ENCODE results near the gene CNOT10. TPM values are rescaled to one million over a fixed set of nuclear protein-coding genes. Genes with fewer than 3 reads are reported as not detected.
"Not testable (repeated sequence)": the region's sequence is repeated elsewhere in the genome, so short reads cannot be mapped to it uniquely, and the experiment has no call there.

Gene CNOT10
- total RNA-seq, 1 experiment from 2014 or later: 46.2 TPM

GRCh38 chr3:32734756-32735155, 49.8 kb downstream of the CNOT10 start:
- Histone ChIP-seq H3K27ac (ENCODE audit: low read length) (no peak overlapping the region), H3K9ac (ENCODE audit: low read length) (no peak overlapping the region), H3K4me1 (ENCODE audit: insufficient read depth, low read length) (no peaks in the 10 kb centered on the region), H3K79me2 (ENCODE audit: low read length) (no peaks in the 10 kb centered on the region), H4K20me1 (ENCODE audit: low read length) (no peaks in the 10 kb centered on the region), H3K9me2 (replicated peaks; ENCODE audit: low read length) (no peaks in the 10 kb centered on the region), H3K27me3 (ENCODE audit: low read length) (no peaks in the 10 kb centered on the region), H2AFZ (ENCODE audit: low read length) (no peak overlapping the region), H3K9me3 (ENCODE audit: low read length) (no peaks in the 10 kb centered on the region), H3K36me3 (ENCODE audit: low read depth, low read length) (peaks cover 22% of the 10 kb centered on the region; the same call in 1 of the 2 replicates), H3K4me3 (ENCODE audit: low read length) (no peak overlapping the region), H3F3A (ENCODE audit: low read length, unreplicated experiment) (no peaks in the 10 kb centered on the region), H3K4me2 (ENCODE audit: low read length) (no peak overlapping the region)
- POLR2A ChIA-PET (ENCODE audit: unreplicated experiment): no interaction called here
- ATAC-seq (no peak), DNase-seq (no peak)
- TF ChIP-seq EZH2phosphoT487 (IDR thresholded peaks at IDR 0.05; ENCODE audit: borderline replicate concordance, low read length) (no peak), CTCF (conservative IDR thresholded peaks at IDR 0.05; ENCODE audit: low read depth, low read length) (no peak), EZH2 (IDR thresholded peaks at IDR 0.05; ENCODE audit: low read length, unreplicated experiment) (no peak)
- CTCF ChIA-PET: no interaction called here
- BruUV-seq (replicated peaks): no TSS peak
- intact Hi-C loops (cut with micrococcal nuclease): loop anchor here (5.0 kb wide), 1 partner anchor 338 kb away; no protein-coding TSS in a partner anchor

DNA sequence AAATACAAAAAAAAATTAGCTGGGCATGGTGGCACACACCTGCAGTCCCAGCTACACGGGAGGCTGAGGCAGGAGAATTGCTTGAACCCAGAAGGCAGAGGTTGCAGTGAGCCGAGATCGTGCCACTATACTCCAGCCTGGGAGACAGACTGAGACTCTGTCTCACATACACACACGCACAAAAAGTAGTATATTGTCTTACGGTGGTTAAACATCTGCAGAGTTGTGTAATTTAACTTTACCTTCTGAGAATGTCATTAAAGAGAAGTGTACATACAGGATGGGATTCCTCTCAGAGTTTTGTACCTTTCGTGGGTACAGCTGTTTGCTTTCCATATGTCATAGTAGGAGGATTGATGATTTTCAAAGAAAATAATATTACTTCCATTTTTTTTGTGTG, 58.5 kb downstream of the CNOT10 start:
- H3F3A ChIP-seq (ENCODE audit: low read length, unreplicated experiment); H2AFZ ChIP-seq (ENCODE audit: low read length); H3K4me2 ChIP-seq (ENCODE audit: low read length); intact Hi-C loops (cut with micrococcal nuclease); H3K27ac ChIP-seq (ENCODE audit: low read length); H3K9me3 ChIP-seq (ENCODE audit: low read length); POLR2A ChIA-PET (ENCODE audit: unreplicated experiment); DNase-seq; H3K27me3 ChIP-seq (ENCODE audit: low read length); BruUV-seq (replicated peaks); ATAC-seq; H3K9ac ChIP-seq (ENCODE audit: low read length); H4K20me1 ChIP-seq (ENCODE audit: low read length); H3K4me3 ChIP-seq (ENCODE audit: low read length); H3K79me2 ChIP-seq (ENCODE audit: low read length); H3K4me1 ChIP-seq (ENCODE audit: insufficient read depth, low read length); CTCF ChIA-PET; H3K9me2 ChIP-seq (replicated peaks; ENCODE audit: low read length): not testable (repeated sequence)
- peaks cover 19% of the 10 kb centered on the region for H3K36me3 ChIP-seq (ENCODE audit: low read depth, low read length)

- Histone ChIP-seq H4K20me1 (ENCODE audit: low read length) (no peaks in the 10 kb centered on the region), H3K9me3 (ENCODE audit: low read length) (no peaks in the 10 kb centered on the region), H3K4me2 (ENCODE audit: low read length) (no peak overlapping the region), H3K4me3 (ENCODE audit: low read length) (no peak overlapping the region), H3K9me2 (replicated peaks; ENCODE audit: low read length) (no peaks in the 10 kb centered on the region), H3F3A (ENCODE audit: low read length, unreplicated experiment) (no peaks in the 10 kb centered on the region), H3K27ac (ENCODE audit: low read length) (no peak overlapping the region), H3K36me3 (ENCODE audit: low read depth, low read length) (peaks cover 19% of the 10 kb centered on the region), H3K4me1 (ENCODE audit: insufficient read depth, low read length) (no peaks in the 10 kb centered on the region), H3K9ac (ENCODE audit: low read length) (no peak overlapping the region), H3K79me2 (ENCODE audit: low read length) (no peaks in the 10 kb centered on the region), H2AFZ (ENCODE audit: low read length) (no peak overlapping the region), H3K27me3 (ENCODE audit: low read length) (no peaks in the 10 kb centered on the region)
- intact Hi-C loops (cut with micrococcal nuclease): no loop called here
- ChIA-PET CTCF (no interaction called here), POLR2A (ENCODE audit: unreplicated experiment) (no interaction called here)
- ATAC-seq (no peak), DNase-seq (no peak)
- TF ChIP-seq CTCF (conservative IDR thresholded peaks at IDR 0.05; ENCODE audit: low read depth, low read length) (no peak), EZH2phosphoT487 (IDR thresholded peaks at IDR 0.05; ENCODE audit: borderline replicate concordance, low read length) (no peak), EZH2 (IDR thresholded peaks at IDR 0.05; ENCODE audit: low read length, unreplicated experiment) (no peak)
- no TSS peak for BruUV-seq (replicated peaks)
These were observed 58.9 kb downstream of the CNOT10 start for GRCh38 chr3:32743934-32744333.
